Measurements from ENCODE around the gene NEDD4L. TPM values are rescaled to one million over a fixed set of nuclear protein-coding genes. Genes with fewer than 3 reads are reported as not detected.

Gene NEDD4L
- polyA plus RNA-seq, 1 experiment = 14.1 TPM

DNA sequence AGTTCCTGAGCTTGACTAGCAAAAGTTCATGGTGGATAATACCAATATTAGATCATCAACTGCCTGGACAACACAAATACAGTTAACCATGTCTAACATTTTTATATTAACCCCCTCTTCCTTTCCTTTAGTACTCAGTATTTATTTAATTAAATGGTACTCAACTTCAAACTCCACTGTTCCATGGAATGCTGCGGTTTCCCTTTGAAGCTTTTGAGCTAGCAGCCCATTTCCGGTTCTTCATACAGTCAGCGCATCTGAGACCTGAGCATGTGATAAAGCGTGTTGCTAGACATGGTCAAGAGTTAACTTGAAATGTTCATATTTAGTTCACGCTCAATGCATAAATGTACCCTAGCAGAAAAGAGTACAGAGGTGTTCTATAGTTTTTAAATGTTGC, 306.5 kb downstream of the NEDD4L start:
- H3K4me3 ChIP-seq (ENCODE audit: low read depth, low read length) = no peak overlapping the region
- CTCF ChIA-PET = no interaction called here
- no peaks in the 10 kb centered on the region; the same call in none of the 2 replicates for H3K36me3 ChIP-seq (ENCODE audit: control insufficient read depth, insufficient read depth, low read length)
- POLR2A ChIA-PET = no interaction called here
- no peak for DNase-seq (ENCODE audit: low read depth)
- no peaks in the 10 kb centered on the region for H3K27me3 ChIP-seq (ENCODE audit: control insufficient read depth, insufficient read depth, low read length)
- TF ChIP-seq CTCF (IDR thresholded peaks at IDR 0.05; ENCODE audit: insufficient read depth, low read depth, low read length) = no peak

DNA sequence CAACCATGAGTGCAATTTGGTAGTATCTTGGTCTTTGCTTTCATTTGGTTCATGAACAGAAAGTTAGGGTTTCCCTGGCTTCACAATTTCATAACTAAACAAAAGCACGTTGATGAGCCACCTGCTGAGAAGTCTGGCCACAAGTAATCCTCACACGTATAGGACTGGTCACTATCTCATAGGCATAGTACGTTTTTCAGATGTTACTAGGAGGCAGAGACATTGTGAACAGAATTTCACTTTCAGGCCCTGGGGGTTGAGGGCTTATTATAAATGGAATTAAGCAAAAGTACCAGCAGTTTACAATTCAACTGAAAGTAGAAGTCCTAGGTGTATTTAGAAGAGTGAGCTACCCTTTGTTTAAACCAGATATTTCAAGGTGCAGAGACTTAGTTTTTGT, 307.8 kb downstream of the NEDD4L start:
- no peak for DNase-seq (ENCODE audit: low read depth)
- ChIA-PET POLR2A (no interaction called here), CTCF (no interaction called here)
- H3K4me3 ChIP-seq (ENCODE audit: low read depth, low read length) = no peak overlapping the region
- no peak for TF ChIP-seq CTCF (IDR thresholded peaks at IDR 0.05; ENCODE audit: insufficient read depth, low read depth, low read length)
- H3K27me3 ChIP-seq (ENCODE audit: control insufficient read depth, insufficient read depth, low read length) = no peaks in the 10 kb centered on the region
- no peaks in the 10 kb centered on the region; the same call in none of the 2 replicates for H3K36me3 ChIP-seq (ENCODE audit: control insufficient read depth, insufficient read depth, low read length)

DNA sequence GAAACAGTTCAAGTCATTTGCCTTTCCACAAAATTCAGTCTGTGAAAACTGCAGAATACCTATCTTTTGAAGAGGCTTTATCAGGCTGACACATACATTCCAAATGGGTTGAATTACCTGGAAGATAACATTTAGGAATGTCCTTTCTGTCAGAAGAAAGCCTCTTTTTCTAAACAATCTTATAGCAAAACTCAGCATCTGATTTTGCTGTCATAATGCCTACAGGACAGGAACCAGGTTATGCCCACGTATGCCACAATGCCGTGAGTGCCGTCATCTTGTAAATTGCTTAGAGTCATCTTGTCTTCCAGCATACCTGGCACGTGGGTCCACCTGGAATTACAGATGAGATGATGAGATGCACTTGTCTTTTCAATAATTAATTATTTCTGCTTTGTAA, 309.6 kb downstream of the NEDD4L start:
- POLR2A ChIA-PET = no interaction called here
- DNase-seq (ENCODE audit: low read depth) = no peak
- CTCF ChIA-PET = no interaction called here
- Histone ChIP-seq H3K4me3 (ENCODE audit: low read depth, low read length) (no peak overlapping the region), H3K36me3 (ENCODE audit: control insufficient read depth, insufficient read depth, low read length) (no peaks in the 10 kb centered on the region; the same call in none of the 2 replicates), H3K27me3 (ENCODE audit: control insufficient read depth, insufficient read depth, low read length) (no peaks in the 10 kb centered on the region)
- TF ChIP-seq CTCF (IDR thresholded peaks at IDR 0.05; ENCODE audit: insufficient read depth, low read depth, low read length) = no peak

DNA sequence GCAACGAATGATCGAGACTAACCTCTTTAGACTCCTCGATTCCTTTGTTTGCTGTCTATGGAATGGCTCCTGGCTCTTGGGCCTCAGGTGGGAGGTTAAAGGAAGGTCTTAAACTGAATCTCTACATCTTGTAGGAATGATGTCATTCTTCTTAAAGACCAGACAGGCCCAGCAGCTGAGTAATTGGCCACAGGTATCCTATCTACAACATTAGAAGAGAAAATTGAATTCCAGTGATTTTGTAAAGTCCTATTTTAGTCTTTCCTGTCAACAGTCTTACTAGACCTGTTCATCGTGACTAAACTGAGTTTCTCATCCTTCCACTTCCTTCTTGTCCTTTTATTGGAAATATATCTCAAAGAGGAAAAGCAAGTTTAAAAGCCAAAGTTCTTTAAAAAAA, 310.0 kb downstream of the NEDD4L start:
- ChIA-PET CTCF (no interaction called here), POLR2A (no interaction called here)
- no peak for DNase-seq (ENCODE audit: low read depth)
- Histone ChIP-seq H3K36me3 (ENCODE audit: control insufficient read depth, insufficient read depth, low read length) (no peaks in the 10 kb centered on the region; the same call in none of the 2 replicates), H3K4me3 (ENCODE audit: low read depth, low read length) (no peak overlapping the region), H3K27me3 (ENCODE audit: control insufficient read depth, insufficient read depth, low read length) (no peaks in the 10 kb centered on the region)
- no peak for TF ChIP-seq CTCF (IDR thresholded peaks at IDR 0.05; ENCODE audit: insufficient read depth, low read depth, low read length)

DNA sequence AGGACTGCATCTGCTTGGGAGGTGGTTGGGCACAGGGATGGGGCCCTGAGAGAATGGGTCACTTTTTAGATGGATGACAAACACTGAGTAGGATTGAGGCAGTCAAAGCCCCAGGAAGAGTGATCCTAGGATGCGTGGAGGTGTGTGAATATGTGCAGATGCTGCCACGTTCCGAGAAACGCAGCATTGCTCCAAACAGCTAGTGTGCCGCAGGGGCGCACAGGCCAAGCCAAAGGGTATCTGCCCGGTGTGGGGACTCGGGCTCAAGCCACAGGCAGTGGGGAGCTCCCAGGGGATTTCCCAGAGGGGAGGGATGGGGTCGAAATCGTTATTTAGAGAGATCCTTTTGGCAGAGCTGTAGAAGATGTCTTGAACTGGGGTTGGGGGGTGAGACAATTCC, 310.8 kb downstream of the NEDD4L start:
- Histone ChIP-seq H3K4me3 (ENCODE audit: low read depth, low read length) (no peak overlapping the region), H3K27me3 (ENCODE audit: control insufficient read depth, insufficient read depth, low read length) (no peaks in the 10 kb centered on the region), H3K36me3 (ENCODE audit: control insufficient read depth, insufficient read depth, low read length) (no peaks in the 10 kb centered on the region)
- no peak for DNase-seq (ENCODE audit: low read depth)
- no peak for TF ChIP-seq CTCF (IDR thresholded peaks at IDR 0.05; ENCODE audit: insufficient read depth, low read depth, low read length)
- POLR2A ChIA-PET = no interaction called here
- CTCF ChIA-PET = interaction anchor here (2.1 kb wide), 1 partner anchor 10 kb away, joined by 6 read pairs; no protein-coding TSS in a partner anchor

Measured in BJ (cell line).